GM23338 (cell line): Measurements from ENCODE around the gene ZNF70. TPM values are rescaled to one million over a fixed set of nuclear protein-coding genes. Genes with fewer than 3 reads are reported as not detected.

Experiments
- ATAC-seq: fragments of 200-7000 bp; cut with Tn5 transposase; 3 replicates; pipeline ENCODE4 v1.9.1; 2020
- DNase-seq: peaks from one replicate; pipeline ENCODE4 v3.0.0-alpha.2; 2015; ENCODE audit warnings: low spot score
- H2AFZ ChIP-seq: fragments of 200-600 bp; sonication (generic); 2 replicates; pipeline ENCODE4 v1.8.0; 2016; ENCODE audit warnings: antibody characterized with exemption, mild to moderate bottlenecking, moderate library complexity
- H3F3A ChIP-seq: fragments of 200-600 bp; sonication (generic); replicated peaks from 2 replicates; pipeline ENCODE4 v1.8.0; 2017; ENCODE audit warnings: antibody characterized with exemption, mixed run types, low read depth
- H3K27ac ChIP-seq: fragments of 200-600 bp; sonication (generic); 2 replicates; pipeline ENCODE4 v1.6.1; 2016; ENCODE audit warnings: low read depth
- H3K27me3 ChIP-seq: fragments of 200-600 bp; sonication (generic); 2 replicates; pipeline ENCODE4 v1.8.0; 2016; ENCODE audit warnings: mild to moderate bottlenecking, mixed run types, moderate library complexity; ENCODE audit not compliant: insufficient read depth
- H3K36me3 ChIP-seq: fragments of 200-600 bp; sonication (generic); 2 replicates; pipeline ENCODE4 v1.8.0; 2016; ENCODE audit warnings: mild to moderate bottlenecking; ENCODE audit not compliant: insufficient read depth
- H3K4me1 ChIP-seq: fragments of 200-600 bp; sonication (generic); 2 replicates; pipeline ENCODE4 v1.8.0; 2016; ENCODE audit warnings: mild to moderate bottlenecking, moderate library complexity; ENCODE audit not compliant: insufficient read depth
- H3K4me2 ChIP-seq: fragments of 200-600 bp; sonication (generic); 2 replicates; pipeline ENCODE4 v1.7.1; 2017; ENCODE audit warnings: mixed run types
- H3K4me3 ChIP-seq: fragments of 200-600 bp; sonication (generic); 2 replicates; pipeline ENCODE4 v1.6.1; 2016; ENCODE audit warnings: mixed run types
- H3K79me2 ChIP-seq: fragments of 200-600 bp; sonication (generic); replicated peaks from 2 replicates; pipeline ENCODE4 v1.8.0; 2017; ENCODE audit warnings: mild to moderate bottlenecking; ENCODE audit not compliant: insufficient read depth
- H3K9me2 ChIP-seq: fragments of 200-600 bp; sonication (generic); 2 replicates; pipeline ENCODE4 v1.8.0; 2017; ENCODE audit not compliant: insufficient read depth
- H4K20me1 ChIP-seq: fragments of 200-600 bp; sonication (generic); replicated peaks from 2 replicates; pipeline ENCODE4 v1.8.0; 2017; ENCODE audit warnings: mild to moderate bottlenecking; ENCODE audit not compliant: insufficient read depth
- H3K27ac Mint-ChIP-seq: 2 replicates; pipeline ENCODE4 v1.8.0; 2020; ENCODE audit warnings: inconsistent platforms, mild to moderate bottlenecking, moderate library complexity, mixed read lengths
- H3K27me3 Mint-ChIP-seq: 3 replicates; pipeline ENCODE4 v1.8.0; 2022; ENCODE audit warnings: low read depth, mild to moderate bottlenecking, moderate library complexity, mixed read lengths, inconsistent platforms; ENCODE audit not compliant: insufficient read depth, poor library complexity
- H3K36me3 Mint-ChIP-seq: 3 replicates; pipeline ENCODE4 v1.8.0; 2021; ENCODE audit warnings: low read depth, mild to moderate bottlenecking, inconsistent platforms, moderate library complexity, mixed read lengths
- H3K4me1 Mint-ChIP-seq: 3 replicates; pipeline ENCODE4 v1.8.0; 2020; ENCODE audit warnings: mild to moderate bottlenecking, inconsistent platforms, mixed read lengths
- H3K4me3 Mint-ChIP-seq: 3 replicates; pipeline ENCODE4 v1.8.0; 2021; ENCODE audit warnings: moderate library complexity, mild to moderate bottlenecking, inconsistent platforms, mixed read lengths
- H3K9me3 Mint-ChIP-seq: 3 replicates; pipeline ENCODE4 v1.8.0; 2020; ENCODE audit warnings: moderate library complexity, mild to moderate bottlenecking, inconsistent platforms, mixed read lengths
- CTCF ChIP-seq, 2 experiments: fragments of 200-600 bp in 1 of 2; sonication (generic) in 1 of 2; conservative IDR thresholded peaks; 2 replicates each; pipeline versions ENCODE4 v1.5.1 to v1.6.1; 2016 to 2017; ENCODE audit warnings: antibody characterized with exemption in 2 of 2, low read depth in 2 of 2, mild to moderate bottlenecking in 2 of 2, moderate library complexity in 1 of 2
- EZH2 ChIP-seq: fragments of 200-600 bp; sonication (generic); IDR thresholded peaks from one replicate; pipeline ENCODE4 v1.8.0; 2017; ENCODE audit warnings: antibody characterized with exemption, mild to moderate bottlenecking, low read depth; ENCODE audit not compliant: unreplicated experiment
- EZH2phosphoT487 ChIP-seq: fragments of 200-600 bp; sonication (generic); IDR thresholded peaks from one replicate; pipeline ENCODE4 v1.8.1; 2018; ENCODE audit warnings: antibody characterized with exemption; ENCODE audit not compliant: unreplicated experiment
- JUNB ChIP-seq: IDR thresholded peaks from one replicate; pipeline ENCODE4 v1.6.1; 2016; ENCODE audit warnings: antibody characterized with exemption; ENCODE audit not compliant: unreplicated experiment
- NANOG ChIP-seq: IDR thresholded peaks from 2 replicates; pipeline ENCODE4 v1.6.1; 2016; ENCODE audit warnings: antibody characterized with exemption, borderline replicate concordance
- POLR2AphosphoS5 ChIP-seq: IDR thresholded peaks from 2 replicates; pipeline ENCODE4 v1.6.1; 2016; ENCODE audit warnings: antibody characterized with exemption, low read depth
- REST ChIP-seq: IDR thresholded peaks from one replicate; pipeline ENCODE4 v1.6.1; 2018; ENCODE audit warnings: antibody characterized with exemption; ENCODE audit not compliant: unreplicated experiment
- STAT1 ChIP-seq: IDR thresholded peaks from one replicate; pipeline ENCODE4 v1.6.1; 2016; ENCODE audit warnings: antibody characterized with exemption; ENCODE audit not compliant: unreplicated experiment
- ZNF114 ChIP-seq: fragments of 250-450 bp; sonication (Bioruptor Pico); IDR thresholded peaks from 2 replicates; pipeline ENCODE4 v1.5.0; 2020; ENCODE audit warnings: mild to moderate bottlenecking, moderate library complexity
- ZNF331 ChIP-seq: fragments of 250-450 bp; sonication (Bioruptor Pico); IDR thresholded peaks from 2 replicates; pipeline ENCODE4 v1.5.0; 2020; ENCODE audit warnings: low read depth, mild to moderate bottlenecking, moderate library complexity
- polyA plus RNA-seq: library from polyadenylated mRNA; unstranded; fragments of >200 nt; fragmentation: Nextera tagmentation; extraction: Ambion mirVana; gene quantifications from 2 replicates; pipeline ENCODE4 v1.2.1, GENCODE V29; 2016
- total RNA-seq: library from RNA; depleted of rRNA; stranded (reverse); fragments of >200 nt; shearing (Covaris generic); gene quantifications from 2 replicates; pipeline ENCODE4 v1.2.3, GENCODE V29; 2014
- TF ChIP-seq, protein P1 (sequence below): IDR thresholded peaks from 2 replicates; pipeline ENCODE4 v1.6.1; 2016; ENCODE audit warnings: antibody characterized with exemption

Gene ZNF70
- total and polyA plus RNA-seq, 2 experiments from 2014 or later, result 0.45 to 2.6 TPM

DNA sequence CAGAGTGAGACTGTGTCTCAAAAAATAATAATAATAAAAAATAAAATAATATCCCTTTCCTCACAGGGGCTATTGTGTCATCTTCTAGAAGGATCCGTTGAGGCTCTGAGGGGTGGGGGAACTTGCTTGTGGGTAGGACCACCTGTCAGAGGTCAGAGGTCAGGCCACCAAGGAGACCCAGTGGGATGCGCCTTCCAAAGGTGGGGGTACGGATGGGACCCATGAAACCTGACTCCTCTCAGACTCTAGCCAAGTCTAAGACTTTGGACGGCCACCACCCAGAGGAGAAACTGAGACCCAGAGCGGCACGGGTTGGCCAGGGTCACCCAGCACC is 21.4 kb upstream of the ZNF70 start:
- no peak overlapping the region for H3K27ac ChIP-seq
- Mint-ChIP-seq H3K4me1 (peaks cover 17% of the 10 kb centered on the region), H3K36me3 (no peaks in the 10 kb centered on the region), H3K9me3 (no peaks in the 10 kb centered on the region), H3K4me3 (peak overlapping the region; percentile 70), H3K27ac (no peak overlapping the region), H3K27me3 (peaks cover 33% of the 10 kb centered on the region)
- peak overlapping the region; percentile 53 for H3K4me3 ChIP-seq
- no peaks in the 10 kb centered on the region for H3K36me3 ChIP-seq
- H3K27me3 ChIP-seq, result peaks cover 39% of the 10 kb centered on the region
- no peaks in the 10 kb centered on the region for H3K79me2 ChIP-seq
- H3F3A ChIP-seq, result peaks cover 13% of the 10 kb centered on the region
- no peak for TF ChIP-seq STAT1
- no peak for TF ChIP-seq REST
- TF ChIP-seq JUNB, result no peak
- TF ChIP-seq NANOG, result no peak
- TF ChIP-seq EZH2, result no peak
- TF ChIP-seq ZNF331, result no peak
- peak; percentile 4; the same call in 2 of the 3 replicates for ATAC-seq
- no peak for DNase-seq
- H3K9me2 ChIP-seq, result no peaks in the 10 kb centered on the region
- no peaks in the 10 kb centered on the region for H4K20me1 ChIP-seq
- H2AFZ ChIP-seq, result 0 out of 2 replicates have a peak overlapping the region, but pooled peaks have one; percentile 56
- H3K4me2 ChIP-seq, result peak overlapping the region; percentile 78
- peaks cover 6% of the 10 kb centered on the region; the same call in 1 of the 2 replicates for H3K4me1 ChIP-seq

- H3K4me2 ChIP-seq, result no peak overlapping the region
- no peaks in the 10 kb centered on the region; the same call in 1 of the 2 replicates for H3K36me3 ChIP-seq
- Mint-ChIP-seq H3K4me3 (no peak overlapping the region), H3K27me3 (peaks cover 40% of the 10 kb centered on the region), H3K9me3 (no peaks in the 10 kb centered on the region), H3K36me3 (peaks cover 14% of the 10 kb centered on the region), H3K27ac (no peak overlapping the region), H3K4me1 (peaks cover 31% of the 10 kb centered on the region)
- H3K27me3 ChIP-seq, result peaks cover 36% of the 10 kb centered on the region
- H3K79me2 ChIP-seq, result no peaks in the 10 kb centered on the region
- H3K4me3 ChIP-seq, result no peak overlapping the region
- no peak overlapping the region for H2AFZ ChIP-seq
- peaks cover 10% of the 10 kb centered on the region; the same call in 1 of the 2 replicates for H3K4me1 ChIP-seq
- no peak for ATAC-seq
- H3K27ac ChIP-seq, result no peak overlapping the region
- no peaks in the 10 kb centered on the region for H4K20me1 ChIP-seq
- no peaks in the 10 kb centered on the region for H3K9me2 ChIP-seq
- no peak for DNase-seq
- H3F3A ChIP-seq, result peaks cover 8% of the 10 kb centered on the region
- TF ChIP-seq POLR2AphosphoS5 (no peak), STAT1 (no peak), CTCF (conservative IDR thresholded peaks at IDR 0.05; ENCODE audit: low read depth in 2 of 2) (no peak), ZNF114 (no peak), EZH2 (no peak), EZH2phosphoT487 (no peak), ZNF331 (no peak), REST (no peak)
- TF ChIP-seq, protein P1, sequence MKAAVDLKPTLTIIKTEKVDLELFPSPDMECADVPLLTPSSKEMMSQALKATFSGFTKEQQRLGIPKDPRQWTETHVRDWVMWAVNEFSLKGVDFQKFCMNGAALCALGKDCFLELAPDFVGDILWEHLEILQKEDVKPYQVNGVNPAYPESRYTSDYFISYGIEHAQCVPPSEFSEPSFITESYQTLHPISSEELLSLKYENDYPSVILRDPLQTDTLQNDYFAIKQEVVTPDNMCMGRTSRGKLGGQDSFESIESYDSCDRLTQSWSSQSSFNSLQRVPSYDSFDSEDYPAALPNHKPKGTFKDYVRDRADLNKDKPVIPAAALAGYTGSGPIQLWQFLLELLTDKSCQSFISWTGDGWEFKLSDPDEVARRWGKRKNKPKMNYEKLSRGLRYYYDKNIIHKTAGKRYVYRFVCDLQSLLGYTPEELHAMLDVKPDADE, result no peak
These were observed 18.5 kb upstream of the ZNF70 start for GRCh38 chr22:23769321-23769965.
